Measurements from ENCODE around the gene TRIM3. TPM values are rescaled to one million over a fixed set of nuclear protein-coding genes. Genes with fewer than 3 reads are reported as not detected.

TRIM3 gene
- total RNA-seq, 1 experiment from 2014 or later, result 14.4 TPM

DNA sequence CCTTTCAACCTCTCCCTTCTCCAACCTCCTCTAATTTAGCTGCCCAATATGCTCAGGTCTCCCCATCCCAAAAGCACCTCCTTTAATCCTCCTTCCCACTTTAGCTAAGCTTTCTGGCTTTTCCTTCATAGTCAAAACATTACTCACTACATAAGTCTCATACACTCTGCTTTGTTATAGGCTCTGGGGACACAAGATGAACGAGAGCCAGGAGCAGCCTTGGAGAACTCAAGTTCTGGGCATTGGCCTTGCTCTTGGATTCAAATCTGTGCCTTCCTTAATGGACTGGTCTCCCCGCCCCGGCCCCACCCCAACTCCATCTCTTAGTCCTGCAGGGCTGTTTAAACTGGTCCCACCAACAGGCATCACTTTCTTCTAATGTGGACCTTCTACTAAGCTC is 21.5 kb downstream of the TRIM3 start:
- Histone ChIP-seq H3K4me1 (ENCODE audit: insufficient read depth, low read length) (no peaks in the 10 kb centered on the region), H3K23ac (ENCODE audit: insufficient read length, low read depth, low read length) (no peak overlapping the region), H3K23me2 (ENCODE audit: insufficient read length, low read depth, low read length, poor library complexity, severe bottlenecking) (no peaks in the 10 kb centered on the region), H2BK120ac (ENCODE audit: low read depth, low read length, poor library complexity, severe bottlenecking) (no peak overlapping the region), H4K20me1 (ENCODE audit: control insufficient read depth, insufficient read depth, insufficient read length) (no peaks in the 10 kb centered on the region), H3K9ac (ENCODE audit: extremely low read depth, insufficient read length, low read length) (no peak overlapping the region), H4K5ac (ENCODE audit: insufficient read length, low read depth, low read length) (no peak overlapping the region), H3K18ac (ENCODE audit: insufficient read length, low read depth, low read length) (no peak overlapping the region), H2AK5ac (ENCODE audit: insufficient read length, low read length) (no peak overlapping the region), H4K91ac (ENCODE audit: insufficient read length, low read depth, low read length) (no peak overlapping the region), H2BK5ac (ENCODE audit: insufficient read length, low read length) (no peak overlapping the region), H3K56ac (ENCODE audit: insufficient read length, low read depth, low read length) (no peak overlapping the region), H3K79me2 (ENCODE audit: insufficient read depth, low read length) (no peaks in the 10 kb centered on the region), H2BK15ac (ENCODE audit: low read depth, low read length) (no peak overlapping the region), H3K79me1 (ENCODE audit: insufficient read depth, low read depth, low read length, poor library complexity, severe bottlenecking) (no peaks in the 10 kb centered on the region), H2BK20ac (ENCODE audit: low read depth, low read length, poor library complexity, severe bottlenecking) (no peak overlapping the region), H3K14ac (ENCODE audit: insufficient read depth, low read length) (no peak overlapping the region), H4K8ac (replicated peaks; ENCODE audit: insufficient read length, low read depth, low read length) (no peak overlapping the region), H2AFZ (ENCODE audit: low read length) (no peak overlapping the region), H3K27me3 (ENCODE audit: insufficient read depth, low read length) (no peaks in the 10 kb centered on the region), H3K9me3 (ENCODE audit: control insufficient read depth, low read depth, low read length) (no peaks in the 10 kb centered on the region), H2BK12ac (ENCODE audit: insufficient read length, low read depth, low read length) (no peak overlapping the region), H3T11ph (ENCODE audit: low read length) (no peak overlapping the region), H3K27ac (ENCODE audit: insufficient read length, low read depth, low read length) (no peak overlapping the region), H3K4me2 (ENCODE audit: insufficient read depth, insufficient read length, low read length) (no peak overlapping the region), H3K4ac (ENCODE audit: low read depth, low read length) (no peak overlapping the region)
- WGBS (ENCODE audit: extremely low coverage, insufficient read length, low lambda C conversion rate), result no CpG with 5 or more reads among the region's 3 CpGs
- H3K4me1 Mint-ChIP-seq, result no peaks in the 10 kb centered on the region
- no peak overlapping the region for H3K27ac Mint-ChIP-seq
- H3K9me3 Mint-ChIP-seq, result no peaks in the 10 kb centered on the region
- no peaks in the 10 kb centered on the region for H3K27me3 Mint-ChIP-seq (ENCODE audit: low read depth)
- H3K36me3 Mint-ChIP-seq (ENCODE audit: insufficient read depth in 1 of 3, low read depth in 3 of 3), result peaks cover 0 to 17% (median 6%) of the 10 kb centered on the region in 3 experiments; a peak in 3 of 7 replicates
- no peak for DNase-seq
- TF ChIP-seq, protein P1, sequence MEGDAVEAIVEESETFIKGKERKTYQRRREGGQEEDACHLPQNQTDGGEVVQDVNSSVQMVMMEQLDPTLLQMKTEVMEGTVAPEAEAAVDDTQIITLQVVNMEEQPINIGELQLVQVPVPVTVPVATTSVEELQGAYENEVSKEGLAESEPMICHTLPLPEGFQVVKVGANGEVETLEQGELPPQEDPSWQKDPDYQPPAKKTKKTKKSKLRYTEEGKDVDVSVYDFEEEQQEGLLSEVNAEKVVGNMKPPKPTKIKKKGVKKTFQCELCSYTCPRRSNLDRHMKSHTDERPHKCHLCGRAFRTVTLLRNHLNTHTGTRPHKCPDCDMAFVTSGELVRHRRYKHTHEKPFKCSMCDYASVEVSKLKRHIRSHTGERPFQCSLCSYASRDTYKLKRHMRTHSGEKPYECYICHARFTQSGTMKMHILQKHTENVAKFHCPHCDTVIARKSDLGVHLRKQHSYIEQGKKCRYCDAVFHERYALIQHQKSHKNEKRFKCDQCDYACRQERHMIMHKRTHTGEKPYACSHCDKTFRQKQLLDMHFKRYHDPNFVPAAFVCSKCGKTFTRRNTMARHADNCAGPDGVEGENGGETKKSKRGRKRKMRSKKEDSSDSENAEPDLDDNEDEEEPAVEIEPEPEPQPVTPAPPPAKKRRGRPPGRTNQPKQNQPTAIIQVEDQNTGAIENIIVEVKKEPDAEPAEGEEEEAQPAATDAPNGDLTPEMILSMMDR (conservative IDR thresholded peaks at IDR 0.05), result no peak
- H3K4me3 Mint-ChIP-seq, result no peak overlapping the region

Data from H9 (cell line).